IMR-90 (cell line): ENCODE measurements around the gene ELMO1. TPM values are rescaled to one million over a fixed set of nuclear protein-coding genes. Genes with fewer than 3 reads are reported as not detected.

Experiments used
- ATAC-seq: fragments of 200-7000 bp; cut with Tn5 transposase; 2 replicates; pipeline ENCODE4 v1.9.1; 2020; ENCODE audit warnings: low read depth, mild to moderate bottlenecking, moderate library complexity
- BruUV-seq: library from RNA; stranded (reverse); fragments of 400-500 nt; replicated peaks from 2 replicates; lab custom pipeline; 2021; lab: Mats Ljungman, UMichigan
- CTCF ChIA-PET: fragments of 300-600 bp; formaldehyde crosslinking; extraction: SDS; loops from one replicate; lab custom pipeline; 2021; ENCODE audit warnings: antibody characterized with exemption; lab: Yijun Ruan, JAX
- POLR2A ChIA-PET: fragments of 300-600 bp; sonication (Branson Sonifier 250); formaldehyde crosslinking; loops from one replicate; lab custom pipeline; 2022; ENCODE audit warnings: antibody characterized with exemption; ENCODE audit not compliant: unreplicated experiment; lab: Charles Lee
- DNase-seq: peaks from one replicate; pipeline ENCODE4 v3.0.0; 2013
- H2AFZ ChIP-seq: replicated peaks from 2 replicates; pipeline ENCODE3; 2013; ENCODE audit warnings: low read length, mild to moderate bottlenecking; ENCODE audit not compliant: poor library complexity
- H2AK5ac ChIP-seq: 2 replicates; pipeline ENCODE4 v1.6.1; 2013; ENCODE audit warnings: low read depth, low read length, inconsistent platforms
- H2AK9ac ChIP-seq: replicated peaks from 2 replicates; pipeline ENCODE3; 2013; ENCODE audit warnings: mild to moderate bottlenecking, low read depth, low read length, moderate library complexity; ENCODE audit not compliant: poor library complexity
- H2BK120ac ChIP-seq: 2 replicates; pipeline ENCODE4 v1.6.1; 2013; ENCODE audit warnings: low read depth, low read length, inconsistent platforms
- H2BK15ac ChIP-seq: 3 replicates; pipeline ENCODE4 v1.6.1; 2013; ENCODE audit warnings: low read depth, low read length, inconsistent platforms
- H2BK20ac ChIP-seq: 2 replicates; pipeline ENCODE4 v1.6.1; 2013; ENCODE audit warnings: low read depth, mild to moderate bottlenecking, inconsistent platforms, low read length, moderate library complexity
- H2BK5ac ChIP-seq: 2 replicates; pipeline ENCODE4 v1.6.1; 2013; ENCODE audit warnings: mild to moderate bottlenecking, low read depth, low read length, inconsistent platforms; ENCODE audit not compliant: poor library complexity, severe bottlenecking
- H3K14ac ChIP-seq: replicated peaks from 2 replicates; pipeline ENCODE4 v1.6.1; 2013; ENCODE audit warnings: low read depth, low read length, inconsistent platforms
- H3K18ac ChIP-seq: 2 replicates; pipeline ENCODE4 v1.6.1; 2013; ENCODE audit warnings: low read depth, low read length, control low read depth
- H3K23ac ChIP-seq: 2 replicates; pipeline ENCODE4 v1.6.1; 2013; ENCODE audit warnings: low read depth, low read length, inconsistent platforms
- H3K27ac ChIP-seq: 2 replicates; pipeline ENCODE4 v1.5.1; 2013; ENCODE audit warnings: mild to moderate bottlenecking, control low read depth, low read length; ENCODE audit not compliant: insufficient read depth
- H3K27me3 ChIP-seq: 2 replicates; pipeline ENCODE4 v1.6.1; 2013; ENCODE audit warnings: low read length; ENCODE audit not compliant: control insufficient read depth, insufficient read depth
- H3K36me3 ChIP-seq: 2 replicates; pipeline ENCODE4 v1.6.1; 2013; ENCODE audit warnings: low read length, mixed read lengths; ENCODE audit not compliant: control insufficient read depth, insufficient read depth
- H3K4ac ChIP-seq: 2 replicates; pipeline ENCODE4 v1.6.1; 2013; ENCODE audit warnings: low read depth, low read length, inconsistent platforms
- H3K4me1 ChIP-seq: 2 replicates; pipeline ENCODE4 v1.6.1; 2013; ENCODE audit warnings: low read length, mixed read lengths; ENCODE audit not compliant: control insufficient read depth, insufficient read depth
- H3K4me2 ChIP-seq: 2 replicates; pipeline ENCODE4 v1.6.1; 2013; ENCODE audit warnings: low read depth, mild to moderate bottlenecking, control low read depth, low read length, moderate library complexity
- H3K4me3 ChIP-seq: 2 replicates; pipeline ENCODE4 v1.5.1; 2013; ENCODE audit warnings: low read depth, mild to moderate bottlenecking, control low read depth, low read length, moderate library complexity; ENCODE audit not compliant: insufficient read depth
- H3K56ac ChIP-seq: 2 replicates; pipeline ENCODE4 v1.6.1; 2013; ENCODE audit warnings: low read length, inconsistent platforms; ENCODE audit not compliant: insufficient read depth; ENCODE audit errors: extremely low read depth
- H3K79me1 ChIP-seq, 2 experiments: 2 replicates each; pipeline ENCODE4 v1.6.1; 2013; ENCODE audit warnings: low read length in 2 of 2, inconsistent platforms in 1 of 2, low read depth in 1 of 2
- H3K9ac ChIP-seq: 2 replicates; pipeline ENCODE4 v1.6.1; 2013; ENCODE audit warnings: low read depth, low read length, control low read depth
- H3K9me1 ChIP-seq: 2 replicates; pipeline ENCODE4 v1.6.1; 2013; ENCODE audit warnings: low read length, inconsistent platforms; ENCODE audit not compliant: insufficient read depth
- H3K9me3 ChIP-seq: 2 replicates; pipeline ENCODE4 v1.6.1; 2013; ENCODE audit warnings: low read length; ENCODE audit not compliant: control insufficient read depth, insufficient read depth
- H4K20me1 ChIP-seq: 2 replicates; pipeline ENCODE4 v1.6.1; 2013; ENCODE audit warnings: low read length, inconsistent platforms; ENCODE audit not compliant: insufficient read depth
- H4K5ac ChIP-seq: 2 replicates; pipeline ENCODE4 v1.6.1; 2013; ENCODE audit warnings: mild to moderate bottlenecking, low read depth, low read length, control low read depth
- H4K8ac ChIP-seq, 2 experiments: 2 replicates each; pipeline ENCODE4 v1.6.1; 2013; ENCODE audit warnings: low read depth in 2 of 2, low read length in 2 of 2, control low read depth in 1 of 2, inconsistent platforms in 1 of 2
- H4K91ac ChIP-seq: 2 replicates; pipeline ENCODE4 v1.6.1; 2013; ENCODE audit warnings: low read depth, low read length, inconsistent platforms; ENCODE audit not compliant: insufficient read depth
- BHLHE40 ChIP-seq: fragments of 150-350 bp; IDR thresholded peaks from 2 replicates; pipeline ENCODE4 v1.6.1; 2016; ENCODE audit warnings: mild to moderate bottlenecking, low read depth, low read length
- CEBPB ChIP-seq: IDR thresholded peaks from 2 replicates; pipeline ENCODE4 v1.6.1; 2012; ENCODE audit warnings: low read depth, low read length, improper control_type of control experiment
- CHD1 ChIP-seq: IDR thresholded peaks from 2 replicates; pipeline ENCODE4 v1.6.1; 2012; ENCODE audit warnings: low read depth, low read length, improper control_type of control experiment
- CTCF ChIP-seq: conservative IDR thresholded peaks from 2 replicates; pipeline ENCODE4 v1.5.1; 2012; ENCODE audit warnings: mild to moderate bottlenecking, low read depth, low read length, improper control_type of control experiment
- ELK1 ChIP-seq: fragments of 150-350 bp; IDR thresholded peaks from 2 replicates; pipeline ENCODE4 v1.6.1; 2016; ENCODE audit warnings: low read depth, mild to moderate bottlenecking, low read length, moderate library complexity, borderline replicate concordance
- MAZ ChIP-seq: IDR thresholded peaks from 2 replicates; pipeline ENCODE4 v1.6.1; 2012; ENCODE audit warnings: low read depth, mild to moderate bottlenecking, low read length, improper control_type of control experiment, moderate library complexity, borderline replicate concordance
- MXI1 ChIP-seq: IDR thresholded peaks from 2 replicates; pipeline ENCODE4 v1.6.1; 2012; ENCODE audit warnings: low read depth, mild to moderate bottlenecking, low read length, moderate library complexity, borderline replicate concordance
- NFE2L2 ChIP-seq: fragments of 150-350 bp; IDR thresholded peaks from 2 replicates; pipeline ENCODE4 v1.6.1; 2016; ENCODE audit warnings: low read depth, mild to moderate bottlenecking, low read length
- RFX5 ChIP-seq: IDR thresholded peaks from 2 replicates; pipeline ENCODE4 v1.8.0; 2012; ENCODE audit warnings: low read depth, mild to moderate bottlenecking, low read length, moderate library complexity
- WGBS, 2 experiments: methylation state at CpG; one replicate each; pipeline versions ENCODE4 v1.1.5 to v1.1.7; 2013; ENCODE audit warnings: missing lambda C conversion rate in 2 of 2; ENCODE audit not compliant: insufficient read length in 1 of 2; ENCODE audit errors: extremely low coverage in 2 of 2; 5-methylcytosine and 5-hydroxymethylcytosine counted together
- dilution Hi-C: fragments of 300-500 bp; cut with HindIII; formaldehyde crosslinking; loops from one replicate; pipeline ENCODE4 v1.14.3; 2018; ENCODE audit warnings: low sequenced_read_pairs; ENCODE audit not compliant: unreplicated experiment
- in situ Hi-C: fragments of 300-500 bp; cut with MboI; formaldehyde crosslinking; loops from 3 replicates; pipeline ENCODE4 v1.14.3; 2019; ENCODE audit warnings: low sequenced_read_pairs, inconsistent platforms, mixed read lengths
- intact Hi-C: fragments of 100-400 bp; cut with micrococcal nuclease; formaldehyde crosslinking; loops from 2 replicates; pipeline ENCODE4 v1.10.0; 2022
- polyA plus RNA-seq, 3 experiments: library from polyadenylated mRNA; depleted of rRNA; stranded (reverse); fragments of >200 nt; gene quantifications; 2 replicates each; pipeline ENCODE4 v1.2.3, GENCODE V29; 2012; ENCODE audit warnings: low replicate concordance in 1 of 3
- total RNA-seq: library from RNA; depleted of rRNA; stranded (reverse); fragments of >200 nt; gene quantifications from 2 replicates; pipeline ENCODE4 v1.2.3, GENCODE V29; 2012

The ELMO1 gene
- total and polyA plus RNA-seq, 2 of the 4 experiments (the other 2 are of a cell fraction): 0.03 TPM; not detected in 1

GRCh38 chr7:37320140-37320847, 128.4 kb downstream of the ELMO1 start:
- Histone ChIP-seq H2AK9ac (no peak overlapping the region), H3K36me3 (no peaks in the 10 kb centered on the region), H3K79me1 (no peaks in the 10 kb centered on the region), H3K4me2 (no peak overlapping the region), H3K9me1 (no peaks in the 10 kb centered on the region), H2AK5ac (no peak overlapping the region), H3K27ac (no peak overlapping the region), H4K20me1 (no peaks in the 10 kb centered on the region), H3K9me3 (peaks cover 8% of the 10 kb centered on the region), H4K91ac (no peak overlapping the region), H2AFZ (no peak overlapping the region), H3K18ac (no peak overlapping the region), H3K9ac (no peak overlapping the region), H3K4me1 (no peaks in the 10 kb centered on the region), H2BK120ac (no peak overlapping the region), H3K27me3 (no peaks in the 10 kb centered on the region), H3K23ac (no peak overlapping the region), H3K4me3 (no peak overlapping the region), H2BK5ac (no peak overlapping the region), H3K4ac (no peak overlapping the region), H2BK20ac (no peak overlapping the region), H3K14ac (no peak overlapping the region), H4K5ac (no peak overlapping the region), H4K8ac (no peak overlapping the region), H2BK15ac (no peak overlapping the region), H3K56ac (no peak overlapping the region)
- TF ChIP-seq MAZ (no peak), CHD1 (no peak), CEBPB (no peak), CTCF (no peak), MXI1 (no peak), RFX5 (no peak), ELK1 (no peak), BHLHE40 (no peak), NFE2L2 (no peak)
- ChIA-PET POLR2A (no interaction called here), CTCF (no interaction called here)
- in situ Hi-C loops: no loop called here
- intact Hi-C loops: no loop called here
- dilution Hi-C loops: no loop called here
- no peak for ATAC-seq
- BruUV-seq: no TSS peak
- DNase-seq: no peak
- no CpG with 5 or more reads among the region's 6 CpGs for WGBS, 2 experiments
